NCI-H2107 (cell line): ENCODE measurements around the gene NECAP2.
"Not testable (repeated sequence)": the region's sequence is repeated elsewhere in the genome, so short reads cannot be mapped to it uniquely, and the experiment has no call there.

Experiments
- DNase-seq: peaks from one replicate; lab custom pipeline; 2025; lab: John Stamatoyannopoulos, UW

NECAP2 gene

GRCh38 chr1:16430606-16431005, 9.9 kb upstream of the NECAP2 start:
- no peak for DNase-seq

- DNase-seq = no peak
These were observed 7.5 kb upstream of the NECAP2 start for GRCh38 chr1:16433030-16433429.

GRCh38 chr1:16434007-16434406, 6.5 kb upstream of the NECAP2 start:
- no peak for DNase-seq

- DNase-seq = no peak
These were observed 6.0 kb upstream of the NECAP2 start for GRCh38 chr1:16434501-16434900.

- no peak for DNase-seq
These were observed 3.5 kb upstream of the NECAP2 start, which contains the start of gene SPATA21 for GRCh38 chr1:16436946-16437474. Gene SPATA21 (minus strand): TSS chr1:16437424. CDS start chr1:16431371, 6,053 bp downstream.

- DNase-seq = no peak
These were observed 2.0 kb upstream of the NECAP2 start for GRCh38 chr1:16438516-16438915.

- DNase-seq = no peak
These were observed 1.6 kb upstream of the NECAP2 start for GRCh38 chr1:16438924-16439323.

GRCh38 chr1:16440131-16440469, 424 bp upstream of the NECAP2 start:
- DNase-seq = no peak

- no peak for DNase-seq
These were observed 750 bp downstream of the NECAP2 start for GRCh38 chr1:16441282-16441665.

- DNase-seq = no peak
These were observed 1.7 kb downstream of the NECAP2 start for GRCh38 chr1:16442265-16442664.

GRCh38 chr1:16442941-16443340, 2.4 kb downstream of the NECAP2 start:
- DNase-seq = no peak

- DNase-seq = no peak
These were observed 3.6 kb downstream of the NECAP2 start for GRCh38 chr1:16443975-16444770.

GRCh38 chr1:16445052-16445451, 4.5 kb downstream of the NECAP2 start:
- no peak for DNase-seq

- no peak for DNase-seq
These were observed 5.6 kb downstream of the NECAP2 start for GRCh38 chr1:16446116-16446515.

GRCh38 chr1:16447641-16448040, 7.1 kb downstream of the NECAP2 start:
- DNase-seq = no peak

- no peak for DNase-seq
These were observed 8.5 kb downstream of the NECAP2 start for GRCh38 chr1:16449065-16449464.

GRCh38 chr1:16449666-16450065, 9.1 kb downstream of the NECAP2 start:
- no peak for DNase-seq

GRCh38 chr1:16450863-16451481, 10.4 kb downstream of the NECAP2 start:
- no peak for DNase-seq

- no peak for DNase-seq
These were observed 11.5 kb downstream of the NECAP2 start for GRCh38 chr1:16451841-16452528.

- not testable (repeated sequence) for DNase-seq
These were observed 14.4 kb downstream of the NECAP2 start for GRCh38 chr1:16454909-16455308.

GRCh38 chr1:16456151-16456550, 15.6 kb downstream of the NECAP2 start:
- DNase-seq = not testable (repeated sequence)

GRCh38 chr1:16458831-16459230, 18.3 kb downstream of the NECAP2 start:
- no peak for DNase-seq
